ENCODE measurements around the gene C4orf50. TPM values are rescaled to one million over a fixed set of nuclear protein-coding genes. Genes with fewer than 3 reads are reported as not detected.

Gene C4orf50
- total and polyA plus RNA-seq, 2 of the 8 experiments (the other 6 are each of a cell fraction or from before 2014, with no cell fraction given), result 0.08 to 0.22 TPM

DNA sequence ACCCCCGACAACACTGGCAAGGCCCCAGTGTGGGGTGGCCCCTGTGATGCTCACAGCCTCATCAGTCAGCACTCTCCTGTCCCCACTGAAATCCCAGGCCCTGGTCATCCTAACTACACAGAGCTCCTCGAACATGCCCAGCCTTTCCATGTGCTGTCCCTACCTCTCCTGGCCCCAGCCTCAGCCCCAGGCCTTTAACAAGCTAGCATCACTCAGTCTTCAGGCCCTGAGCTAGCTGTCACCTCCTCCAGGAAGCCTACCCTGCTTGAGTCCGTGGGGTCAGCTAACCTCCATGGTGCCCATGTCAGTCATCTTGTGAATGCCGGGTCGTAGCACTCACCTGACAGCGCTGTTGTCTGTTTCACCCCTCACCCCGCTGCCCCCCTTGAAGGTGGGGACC lies 25.6 kb upstream of the C4orf50 start:
- no peaks in the 10 kb centered on the region for H3K9me3 ChIP-seq (ENCODE audit: insufficient read depth in 2 of 2, low read depth in 1 of 2, low read length in 1 of 2)
- no peaks in the 10 kb centered on the region for H3K79me2 ChIP-seq (ENCODE audit: control insufficient read depth in 1 of 2, insufficient read depth in 2 of 2, low read length in 2 of 2)
- H3K4me3 ChIP-seq (ENCODE audit: extremely low read depth in 1 of 4, insufficient read depth in 2 of 4, low read depth in 3 of 4, low read length in 4 of 4), result no peak overlapping the region
- H3K4ac ChIP-seq (replicated peaks; ENCODE audit: insufficient read length, low read depth, low read length), result no peak overlapping the region
- H3K36me3 ChIP-seq (ENCODE audit: control insufficient read depth in 2 of 4, insufficient read depth in 4 of 4, low read length in 3 of 4), result no peaks in the 10 kb centered on the region
- H3K4me2 ChIP-seq (ENCODE audit: insufficient read depth in 1 of 2, low read depth in 2 of 2, low read length in 2 of 2), result no peak overlapping the region
- H3K23ac ChIP-seq (ENCODE audit: insufficient read length), result no peak overlapping the region
- CTCF ChIA-PET (ENCODE audit: partially characterized antibody), result interaction anchor here (0.6 to 2.0 kb wide), 11 partner anchors 9 to 487 kb away, joined by 3 to 6 read pairs (median 4); no protein-coding TSS in a partner anchor
- no peak overlapping the region for H3K27ac ChIP-seq (ENCODE audit: low read depth, low read length)
- no peaks in the 10 kb centered on the region for H3K79me1 ChIP-seq (ENCODE audit: low read depth, low read length)
- 0 out of 2 replicates have a peak overlapping the region, but pooled peaks have one; percentile 12 for H2BK15ac ChIP-seq (ENCODE audit: low read length)
- no peak overlapping the region for H2BK120ac ChIP-seq (replicated peaks; ENCODE audit: low read depth, low read length)
- H3K18ac ChIP-seq (ENCODE audit: extremely low read depth, low read length), result no peak overlapping the region
- H3K4me1 ChIP-seq (replicated peaks in 1 of 4; ENCODE audit: control insufficient read depth in 3 of 4, insufficient read depth in 4 of 4, low read length in 3 of 4), result no peaks in the 10 kb centered on the region; a peak in 1 of 7 replicates
- H3K56ac ChIP-seq (replicated peaks; ENCODE audit: insufficient read length, low read depth, low read length), result no peak overlapping the region
- POLR2A ChIA-PET (ENCODE audit: partially characterized antibody), result interaction anchor here (0.9 kb wide), 1 partner anchor 33 kb away, joined by 3 read pairs; no protein-coding TSS in a partner anchor
- H2AK5ac ChIP-seq (ENCODE audit: low read depth, low read length), result no peak overlapping the region
- H4K20me1 ChIP-seq (replicated peaks in 1 of 2; ENCODE audit: control insufficient read depth in 1 of 2, insufficient read depth in 2 of 2, low read length in 2 of 2), result peaks cover 2 to 4% of the 10 kb centered on the region in 2 experiments
- DNase-seq (ENCODE audit: low read depth in 1 of 2, low spot score in 2 of 2), result no peak
- H2AFZ ChIP-seq (ENCODE audit: low read length), result no peak overlapping the region
- no peak overlapping the region for H2BK20ac ChIP-seq (ENCODE audit: low read length)
- H2BK5ac ChIP-seq (ENCODE audit: low read depth, low read length), result no peak overlapping the region
- no peak for FAIRE-seq
- no peak overlapping the region for H4K91ac ChIP-seq (replicated peaks; ENCODE audit: insufficient read length, low read length)
- no peak overlapping the region for H4K5ac ChIP-seq (ENCODE audit: insufficient read length, low read depth, low read length)
- H3K9ac ChIP-seq (replicated peaks in 1 of 4; ENCODE audit: extremely low read depth in 1 of 4, low read depth in 3 of 4, low read length in 3 of 4), result no peak overlapping the region
- H4K8ac ChIP-seq (ENCODE audit: extremely low read depth, insufficient read depth, low read length), result peak overlapping the region; percentile 79; the same call in 1 of the 2 replicates
- no peak overlapping the region for H3K14ac ChIP-seq (ENCODE audit: insufficient read length)
- no peak overlapping the region for H2BK12ac ChIP-seq (ENCODE audit: low read depth, low read length)
- no peaks in the 10 kb centered on the region for H3K23me2 ChIP-seq (ENCODE audit: low read depth, low read length)
- WGBS, 2 experiments (ENCODE audit: extremely low coverage in 1 of 2, insufficient coverage in 1 of 2, insufficient read length in 1 of 2, insufficient replicate concordance in 2 of 2, low coverage in 1 of 2, low lambda C conversion rate in 2 of 2, missing lambda C conversion rate in 1 of 2), result 82% methylated on average over 7 of the region's 7 CpGs; no CpG with 5 or more reads in 1 of the 2 experiments
- no peaks in the 10 kb centered on the region; a peak in 1 of 7 replicates for H3K27me3 ChIP-seq (replicated peaks in 1 of 4; ENCODE audit: control insufficient read depth in 3 of 4, extremely low read depth in 1 of 4, insufficient read depth in 3 of 4, low read length in 3 of 4)
- TF ChIP-seq CHD2 (IDR thresholded peaks at IDR 0.05; ENCODE audit: low read length) (no peak), NRF1 (IDR thresholded peaks at IDR 0.05; ENCODE audit: low read depth, low read length) (no peak), RFX5 (IDR thresholded peaks at IDR 0.05; ENCODE audit: borderline replicate concordance, low read depth, low read length) (no peak), CEBPB (IDR thresholded peaks at IDR 0.05; ENCODE audit: low read depth, low read length) (no peak), JUND (IDR thresholded peaks at IDR 0.05; ENCODE audit: low read length) (no peak), SP1 (IDR thresholded peaks at IDR 0.05; ENCODE audit: low read depth, low read length) (no peak), TAF1 (IDR thresholded peaks at IDR 0.05; ENCODE audit: low read depth, low read length) (no peak), EGR1 (IDR thresholded peaks at IDR 0.05; ENCODE audit: borderline replicate concordance, low read depth, low read length) (no peak), PHF8 (conservative IDR thresholded peaks at IDR 0.05; ENCODE audit: low read depth, low read length) (no peak), TBP (IDR thresholded peaks at IDR 0.05; ENCODE audit: low read depth, low read length) (no peak), RAD21 (IDR thresholded peaks at IDR 0.05 in 1 of 2, conservative IDR thresholded peaks at IDR 0.05 in 1 of 2; ENCODE audit: low read depth in 2 of 2, low read length in 2 of 2) (no peak), SUZ12 (IDR thresholded peaks at IDR 0.05; ENCODE audit: low read length) (no peak), POLR2A (IDR thresholded peaks at IDR 0.05; ENCODE audit: control extremely low read depth in 1 of 2, low read depth in 2 of 2, low read length in 2 of 2) (no peak), KDM1A (IDR thresholded peaks at IDR 0.05; ENCODE audit: borderline replicate concordance, low read length) (no peak), GABPA (IDR thresholded peaks at IDR 0.05; ENCODE audit: borderline replicate concordance, insufficient read depth, low read length) (no peak), POLR2AphosphoS5 (IDR thresholded peaks at IDR 0.05; ENCODE audit: low read depth, low read length) (no peak)

Measured in H1 (cell line).